Activated CD8-positive, alpha-beta memory T cell treated with anti-CD3 and anti-CD28 coated beads for 48 hours (primary cell): ENCODE results near the gene RBBP6.
"Not testable (repeated sequence)": the region's sequence is repeated elsewhere in the genome, so short reads cannot be mapped to it uniquely, and the experiment has no call there.

Experiments
- DNase-seq, 3 experiments: peaks; one replicate each; pipeline ENCODE4 v3.0.0-alpha.2; 2020; ENCODE audit warnings: low read depth in 2 of 3, low spot score in 2 of 3

The RBBP6 gene

GRCh38 chr16:24539295-24539849, at the start of gene RBBP6:
Gene RBBP6 (plus strand): TSS chr16:24539566. CDS start chr16:24540627, 1,061 bp downstream.
- DNase-seq: peak; percentile 80 to 91 (median 84)

- DNase-seq: no peak
These were observed 48.5 kb upstream of the RBBP6 start for GRCh38 chr16:24490866-24491265.

- no peak for DNase-seq
These were observed 47.6 kb upstream of the RBBP6 start for GRCh38 chr16:24491731-24492130.

- DNase-seq: no peak
These were observed 45.5 kb upstream of the RBBP6 start for GRCh38 chr16:24493821-24494220.

GRCh38 chr16:24495207-24495606, 44.2 kb upstream of the RBBP6 start:
- DNase-seq: not testable (repeated sequence)

- no peak for DNase-seq
These were observed 41.9 kb upstream of the RBBP6 start for GRCh38 chr16:24497440-24497839.

GRCh38 chr16:24499193-24499814, 40.1 kb upstream of the RBBP6 start:
- DNase-seq: no peak

- peak; percentile 2 to 30 (median 15) for DNase-seq
These were observed 34.7 kb upstream of the RBBP6 start for GRCh38 chr16:24504472-24505345.

GRCh38 chr16:24505959-24506358, 33.4 kb upstream of the RBBP6 start:
- no peak for DNase-seq

GRCh38 chr16:24507959-24508480, 31.3 kb upstream of the RBBP6 start:
- DNase-seq: no peak

GRCh38 chr16:24508614-24509013, 30.8 kb upstream of the RBBP6 start:
- DNase-seq: no peak

- no peak for DNase-seq
These were observed 29.8 kb upstream of the RBBP6 start for GRCh38 chr16:24509536-24509935.

GRCh38 chr16:24511174-24511573, 28.2 kb upstream of the RBBP6 start:
- no peak for DNase-seq

GRCh38 chr16:24511792-24512191, 27.6 kb upstream of the RBBP6 start:
- no peak for DNase-seq

GRCh38 chr16:24514096-24514495, 25.3 kb upstream of the RBBP6 start:
- DNase-seq: no peak

- no peak for DNase-seq
These were observed 24.2 kb upstream of the RBBP6 start for GRCh38 chr16:24515186-24515585.

GRCh38 chr16:24516900-24517669, 22.3 kb upstream of the RBBP6 start:
- DNase-seq: peak in 2 of 3 experiments; percentile 29 to 41

- DNase-seq: no peak
These were observed 20.9 kb upstream of the RBBP6 start for GRCh38 chr16:24518498-24518897.

- no peak for DNase-seq
These were observed 18.4 kb upstream of the RBBP6 start for GRCh38 chr16:24520983-24521382.

- DNase-seq: no peak
These were observed 16.6 kb upstream of the RBBP6 start for GRCh38 chr16:24522751-24523150.

GRCh38 chr16:24523569-24523968, 15.8 kb upstream of the RBBP6 start:
- no peak for DNase-seq
